PC-3 (cell line): Measurements from ENCODE around the gene ADPRHL1. TPM values are rescaled to one million over a fixed set of nuclear protein-coding genes. Genes with fewer than 3 reads are reported as not detected.

Experiments
- ATAC-seq: fragments of 200-7000 bp; cut with Tn5 transposase; 2 replicates; pipeline ENCODE4 v1.9.1; 2020; ENCODE audit warnings: mild to moderate bottlenecking, moderate library complexity
- BruUV-seq: library from RNA; stranded (reverse); fragments of 400-500 nt; replicated peaks from 2 replicates; lab custom pipeline; 2021; lab: Mats Ljungman, UMichigan
- CTCF ChIA-PET: fragments of 300-600 bp; sonication (Branson Sonifier 250); formaldehyde crosslinking; loops from one replicate; lab custom pipeline; 2022; ENCODE audit warnings: antibody characterized with exemption; lab: Charles Lee
- POLR2A ChIA-PET: fragments of 300-600 bp; sonication (Branson Sonifier 250); formaldehyde crosslinking; loops from one replicate; lab custom pipeline; 2022; ENCODE audit warnings: antibody characterized with exemption; ENCODE audit not compliant: unreplicated experiment; lab: Charles Lee
- DNase-seq: peaks from one replicate; pipeline ENCODE4 v3.0.0-alpha.2; 2015
- H2AFZ ChIP-seq: fragments of 300-600 bp; sonication (generic); 2 replicates; pipeline ENCODE4 v1.6.0; 2016; ENCODE audit warnings: antibody characterized with exemption, low read length
- H3F3A ChIP-seq: fragments of 300-600 bp; sonication (generic); one replicate; pipeline ENCODE4 v1.6.0; 2017; ENCODE audit warnings: antibody characterized with exemption, low read length, control low read depth, mild to moderate bottlenecking; ENCODE audit not compliant: unreplicated experiment
- H3K27ac ChIP-seq: fragments of 300-600 bp; sonication (generic); 2 replicates; pipeline ENCODE4 v1.5.1; 2016; ENCODE audit warnings: mild to moderate bottlenecking, low read length
- H3K27me3 ChIP-seq: fragments of 300-600 bp; sonication (generic); 2 replicates; pipeline ENCODE4 v1.6.1; 2016; ENCODE audit warnings: low read length, mixed read lengths
- H3K36me3 ChIP-seq: fragments of 300-600 bp; sonication (generic); 2 replicates; pipeline ENCODE4 v1.6.1; 2016; ENCODE audit warnings: low read depth, mixed run types, low read length, mixed read lengths
- H3K4me1 ChIP-seq: fragments of 300-600 bp; sonication (generic); 2 replicates; pipeline ENCODE4 v1.5.1; 2016; ENCODE audit warnings: low read length; ENCODE audit not compliant: insufficient read depth
- H3K4me2 ChIP-seq: fragments of 300-600 bp; sonication (generic); 2 replicates; pipeline ENCODE4 v1.6.0; 2016; ENCODE audit warnings: low read length
- H3K4me3 ChIP-seq: fragments of 300-600 bp; sonication (generic); 2 replicates; pipeline ENCODE4 v1.5.1; 2016; ENCODE audit warnings: mild to moderate bottlenecking, low read length, mixed read lengths
- H3K79me2 ChIP-seq: fragments of 300-600 bp; sonication (generic); 2 replicates; pipeline ENCODE4 v1.6.1; 2017; ENCODE audit warnings: low read length, mixed read lengths
- H3K9ac ChIP-seq: fragments of 300-600 bp; sonication (generic); 2 replicates; pipeline ENCODE4 v1.6.0; 2016; ENCODE audit warnings: mild to moderate bottlenecking, low read length
- H3K9me2 ChIP-seq: fragments of 300-600 bp; sonication (generic); replicated peaks from 2 replicates; pipeline ENCODE4 v1.6.1; 2016; ENCODE audit warnings: mixed run types, low read length, mixed read lengths
- H3K9me3 ChIP-seq: fragments of 300-600 bp; sonication (generic); 2 replicates; pipeline ENCODE4 v1.6.1; 2016; ENCODE audit warnings: low read length, mixed read lengths
- H4K20me1 ChIP-seq: fragments of 300-600 bp; sonication (generic); 2 replicates; pipeline ENCODE4 v1.6.1; 2016; ENCODE audit warnings: low read length, mixed read lengths
- EZH2 ChIP-seq: fragments of 300-600 bp; sonication (generic); IDR thresholded peaks from one replicate; pipeline ENCODE4 v1.6.1; 2017; ENCODE audit warnings: antibody characterized with exemption, mild to moderate bottlenecking, low read length; ENCODE audit not compliant: unreplicated experiment
- EZH2phosphoT487 ChIP-seq: fragments of 300-600 bp; sonication (generic); IDR thresholded peaks from 2 replicates; pipeline ENCODE4 v1.6.1; 2018; ENCODE audit warnings: mild to moderate bottlenecking, antibody characterized with exemption, low read length, borderline replicate concordance
- intact Hi-C: fragments of 100-400 bp; cut with micrococcal nuclease; formaldehyde crosslinking; loops from 2 replicates; pipeline ENCODE4 v1.9.0; 2023
- total RNA-seq: library from RNA; depleted of rRNA; stranded (reverse); fragments of >200 nt; gene quantifications from 2 replicates; pipeline ENCODE4 v1.2.3, GENCODE V29; 2014
- TF ChIP-seq, protein P1 (sequence below): fragments of 300-600 bp; sonication (generic); conservative IDR thresholded peaks from 2 replicates; pipeline ENCODE4 v1.5.1; 2017; ENCODE audit warnings: antibody characterized with exemption, low read depth, mild to moderate bottlenecking, low read length

Gene ADPRHL1
- total RNA-seq, 1 experiment from 2014 or later = 10.3 TPM

DNA sequence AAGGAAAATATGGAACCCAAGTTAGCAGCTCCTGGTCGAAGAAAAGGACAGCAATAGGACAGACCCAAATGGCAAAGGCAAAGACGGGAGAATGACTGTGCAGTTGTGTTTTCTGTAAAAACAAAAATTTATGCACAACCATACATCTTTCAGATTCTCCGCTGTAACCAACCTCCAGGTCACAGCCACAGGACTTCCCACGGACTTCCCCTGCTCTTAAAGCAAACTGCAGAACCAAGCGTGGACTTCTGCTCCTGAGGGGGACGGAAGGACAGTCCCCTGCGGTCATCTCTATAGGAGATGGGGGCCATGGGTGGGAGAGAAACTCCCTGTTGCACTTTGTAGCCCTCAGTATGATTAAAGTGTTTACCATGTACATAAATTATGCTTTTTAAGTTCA is 91.9 kb downstream of the ADPRHL1 start:
- Histone ChIP-seq H3K4me2 (no peak overlapping the region), H3K4me1 (0 out of 2 replicates have a peak, but pooled peaks cover 4% of the 10 kb centered on the region), H3K4me3 (no peak overlapping the region), H3K27me3 (no peaks in the 10 kb centered on the region), H2AFZ (no peak overlapping the region), H3K9me3 (no peaks in the 10 kb centered on the region), H3K9ac (no peak overlapping the region), H3F3A (no peaks in the 10 kb centered on the region), H3K79me2 (peaks cover 9% of the 10 kb centered on the region), H3K36me3 (no peaks in the 10 kb centered on the region), H3K9me2 (no peaks in the 10 kb centered on the region), H4K20me1 (no peaks in the 10 kb centered on the region), H3K27ac (no peak overlapping the region)
- POLR2A ChIA-PET = no interaction called here
- TSS peak; percentile 7 for BruUV-seq
- TF ChIP-seq EZH2phosphoT487 = no peak
- no peak for TF ChIP-seq EZH2
- TF ChIP-seq, protein P1, sequence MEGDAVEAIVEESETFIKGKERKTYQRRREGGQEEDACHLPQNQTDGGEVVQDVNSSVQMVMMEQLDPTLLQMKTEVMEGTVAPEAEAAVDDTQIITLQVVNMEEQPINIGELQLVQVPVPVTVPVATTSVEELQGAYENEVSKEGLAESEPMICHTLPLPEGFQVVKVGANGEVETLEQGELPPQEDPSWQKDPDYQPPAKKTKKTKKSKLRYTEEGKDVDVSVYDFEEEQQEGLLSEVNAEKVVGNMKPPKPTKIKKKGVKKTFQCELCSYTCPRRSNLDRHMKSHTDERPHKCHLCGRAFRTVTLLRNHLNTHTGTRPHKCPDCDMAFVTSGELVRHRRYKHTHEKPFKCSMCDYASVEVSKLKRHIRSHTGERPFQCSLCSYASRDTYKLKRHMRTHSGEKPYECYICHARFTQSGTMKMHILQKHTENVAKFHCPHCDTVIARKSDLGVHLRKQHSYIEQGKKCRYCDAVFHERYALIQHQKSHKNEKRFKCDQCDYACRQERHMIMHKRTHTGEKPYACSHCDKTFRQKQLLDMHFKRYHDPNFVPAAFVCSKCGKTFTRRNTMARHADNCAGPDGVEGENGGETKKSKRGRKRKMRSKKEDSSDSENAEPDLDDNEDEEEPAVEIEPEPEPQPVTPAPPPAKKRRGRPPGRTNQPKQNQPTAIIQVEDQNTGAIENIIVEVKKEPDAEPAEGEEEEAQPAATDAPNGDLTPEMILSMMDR = no peak
- ATAC-seq (no peak), DNase-seq (no peak)
- CTCF ChIA-PET = no interaction called here
- intact Hi-C loops = no loop called here

DNA sequence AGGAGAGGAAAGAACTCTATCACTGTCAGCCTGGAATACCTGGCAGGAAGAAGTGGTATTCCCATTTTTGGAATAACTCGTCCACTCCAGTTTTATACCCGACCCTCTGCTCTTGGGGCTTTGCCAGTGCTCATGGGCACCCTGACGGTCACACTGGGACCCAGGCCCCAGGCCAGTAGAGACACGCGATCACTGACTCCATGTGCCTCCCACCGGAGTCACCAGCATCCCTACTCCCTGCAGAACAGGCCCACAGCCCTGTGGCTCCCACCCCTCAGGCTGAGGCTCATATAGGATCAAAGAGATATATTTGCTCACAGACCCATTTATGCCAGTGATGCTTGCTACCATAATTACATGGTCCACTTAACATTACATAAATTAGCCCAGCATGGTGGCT is 92.8 kb downstream of the ADPRHL1 start:
- BruUV-seq = no TSS peak
- ChIA-PET CTCF (no interaction called here), POLR2A (no interaction called here)

DNA sequence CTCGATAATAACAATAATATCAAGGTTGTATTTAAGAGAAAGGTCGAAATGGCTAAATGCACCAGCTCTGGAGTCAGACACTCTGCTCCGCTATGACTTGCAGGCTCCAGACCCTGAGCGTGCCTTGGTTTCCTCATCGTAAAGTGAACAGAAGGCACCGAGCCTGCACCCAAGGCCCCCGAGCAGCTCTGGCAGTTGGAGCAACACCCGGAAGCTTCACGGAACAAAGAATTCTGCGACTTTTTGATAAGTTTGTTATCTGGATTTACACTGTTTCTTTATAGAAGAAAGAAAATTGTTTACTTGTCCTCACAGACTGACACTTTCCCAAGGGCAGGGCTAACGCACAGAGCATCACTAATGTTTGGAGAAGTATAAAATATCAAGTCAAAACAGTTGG is 93.7 kb downstream of the ADPRHL1 start:
- peaks cover 9% of the 10 kb centered on the region for H3K79me2 ChIP-seq
- H3K9me2 ChIP-seq = no peaks in the 10 kb centered on the region
- TF ChIP-seq, protein P1 = no peak
- TF ChIP-seq EZH2phosphoT487 (no peak), EZH2 (no peak)
- 0 out of 2 replicates have a peak, but pooled peaks cover 4% of the 10 kb centered on the region for H3K4me1 ChIP-seq
- H4K20me1 ChIP-seq = no peaks in the 10 kb centered on the region
- POLR2A ChIA-PET = no interaction called here
- no peak overlapping the region for H2AFZ ChIP-seq
- H3K4me2 ChIP-seq = no peak overlapping the region
- no peak overlapping the region for H3K9ac ChIP-seq
- intact Hi-C loops = no loop called here
- ATAC-seq (no peak), DNase-seq (no peak)
- no peak overlapping the region for H3K4me3 ChIP-seq
- H3F3A ChIP-seq = no peaks in the 10 kb centered on the region
- no peaks in the 10 kb centered on the region for H3K27me3 ChIP-seq
- H3K27ac ChIP-seq = no peak overlapping the region
- CTCF ChIA-PET = no interaction called here
- no peaks in the 10 kb centered on the region for H3K9me3 ChIP-seq
- no peaks in the 10 kb centered on the region for H3K36me3 ChIP-seq
- no TSS peak for BruUV-seq

More for the DNA sequence above, 92.8 kb downstream of the ADPRHL1 start:
- H3K4me2 ChIP-seq = no peak overlapping the region
- intact Hi-C loops = no loop called here
- H3K4me3 ChIP-seq = no peak overlapping the region
- H3K4me1 ChIP-seq = 0 out of 2 replicates have a peak, but pooled peaks cover 4% of the 10 kb centered on the region
- no peaks in the 10 kb centered on the region for H3K36me3 ChIP-seq
- H3K9me2 ChIP-seq = no peaks in the 10 kb centered on the region
- DNase-seq = no peak
- ATAC-seq = no peak
- no peaks in the 10 kb centered on the region for H3K9me3 ChIP-seq
- peaks cover 9% of the 10 kb centered on the region for H3K79me2 ChIP-seq
- H3K27ac ChIP-seq = no peak overlapping the region
- TF ChIP-seq, protein P1 = no peak
- TF ChIP-seq EZH2phosphoT487 (no peak), EZH2 (no peak)
- H4K20me1 ChIP-seq = no peaks in the 10 kb centered on the region
- no peaks in the 10 kb centered on the region for H3K27me3 ChIP-seq
- H2AFZ ChIP-seq = no peak overlapping the region
- no peak overlapping the region for H3K9ac ChIP-seq
- H3F3A ChIP-seq = no peaks in the 10 kb centered on the region
